Renal cortex interstitium (tissue), 11 donors: ENCODE results near the gene INTS6L. TPM values are rescaled to one million over a fixed set of nuclear protein-coding genes. Genes with fewer than 3 reads are reported as not detected.
A peak's percentile ranks its signal among the peaks of the same experiment; 100 is the strongest.
"Not testable (repeated sequence)": the region's sequence is repeated elsewhere in the genome, so short reads cannot be mapped to it uniquely, and the experiment has no call there.

Source experiments
- DNase-seq, 11 donors: peaks; one replicate each; pipeline ENCODE4 v3.0.0-alpha.2; 2013; ENCODE audit warnings: low read depth in 9 of 11, low spot score in 4 of 11; ENCODE audit errors: extremely low read depth in 1 of 11
- polyA plus RNA-seq, 3 donors: library from polyadenylated mRNA; unstranded; fragments of 120-200 nt; gene quantifications; one replicate each; pipeline ENCODE4 v1.2.1, GENCODE V29; 2013; ENCODE audit not compliant: insufficient read length in 3 of 3

INTS6L gene
- polyA plus RNA-seq, 3 donors, result 21.6 to 27.2 (median 23.3) TPM

DNA sequence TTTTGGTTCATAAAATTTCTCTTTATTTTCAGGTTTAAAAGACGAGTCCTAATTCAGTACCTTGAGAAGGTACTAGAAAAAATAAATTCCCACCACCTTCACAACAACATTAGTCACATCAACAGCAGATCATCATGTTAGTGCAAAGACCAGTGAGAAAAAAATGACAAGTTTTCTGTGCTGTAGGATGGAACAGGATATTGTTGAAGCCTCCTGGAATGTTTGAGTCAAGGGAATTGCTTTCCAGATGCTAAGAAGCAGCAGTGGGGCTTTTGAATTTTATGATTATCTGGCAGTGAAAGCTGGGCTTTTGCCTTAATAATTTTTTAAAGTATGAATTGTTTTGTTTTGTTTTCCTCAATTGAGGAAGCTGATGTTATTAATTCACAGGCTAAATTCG lies 61.0 kb downstream of the INTS6L start:
- no peak for DNase-seq

DNA sequence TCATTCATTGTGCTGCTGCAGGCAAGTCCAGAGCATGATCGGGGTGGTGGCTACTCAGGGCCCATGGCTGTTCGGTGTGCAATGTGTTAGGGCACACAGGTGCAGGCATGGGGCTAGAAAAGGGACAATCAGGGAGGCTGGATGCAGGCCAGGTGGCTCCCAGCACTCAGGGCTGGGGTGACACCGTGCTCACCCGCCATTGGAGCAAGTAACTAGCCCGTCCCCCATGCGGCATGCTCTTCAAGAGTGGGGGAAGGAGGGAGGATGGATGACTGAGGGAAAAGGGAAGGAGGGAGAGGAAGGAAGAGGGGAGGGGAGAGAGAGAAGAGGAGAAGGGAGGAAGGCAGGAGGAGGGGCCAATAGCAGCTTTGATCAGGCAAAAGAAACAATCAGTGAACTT lies 64.7 kb downstream of the INTS6L start:
- DNase-seq, result no peak

DNA sequence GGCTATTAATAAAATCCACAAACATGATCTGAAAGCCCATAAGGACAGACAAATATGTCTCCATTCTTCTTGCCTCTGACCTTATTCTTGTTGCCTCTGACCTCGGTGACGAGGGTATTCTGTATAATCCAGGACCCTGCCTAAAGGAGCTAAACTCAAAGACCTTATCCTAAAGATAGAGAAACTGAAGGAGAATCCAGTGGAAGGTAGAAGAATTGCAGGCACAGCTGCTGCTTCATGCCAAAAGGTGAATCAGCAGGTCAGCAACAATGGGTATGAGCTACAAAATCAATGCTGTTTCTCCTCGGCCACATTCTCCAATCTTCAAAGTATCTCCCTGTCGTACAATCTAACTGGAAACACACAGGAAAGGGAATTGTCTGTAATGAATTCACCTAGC lies 71.4 kb downstream of the INTS6L start:
- no peak for DNase-seq

- not testable (repeated sequence) for DNase-seq
Measured at GRCh38 chrX:135594049-135594448, 73.6 kb downstream of the INTS6L start.

- DNase-seq, result not testable (repeated sequence)
Measured at GRCh38 chrX:135594453-135594852, 74.0 kb downstream of the INTS6L start.

GRCh38 chrX:135595543-135595942 lies 75.1 kb downstream of the INTS6L start:
- DNase-seq, result no peak

GRCh38 chrX:135596495-135596894 lies 76.0 kb downstream of the INTS6L start:
- DNase-seq, result peak in 8 of 11 donors; percentile 1 to 25 (median 4)

GRCh38 chrX:135605906-135606305 lies 85.4 kb downstream of the INTS6L start:
- DNase-seq, result no peak

DNA sequence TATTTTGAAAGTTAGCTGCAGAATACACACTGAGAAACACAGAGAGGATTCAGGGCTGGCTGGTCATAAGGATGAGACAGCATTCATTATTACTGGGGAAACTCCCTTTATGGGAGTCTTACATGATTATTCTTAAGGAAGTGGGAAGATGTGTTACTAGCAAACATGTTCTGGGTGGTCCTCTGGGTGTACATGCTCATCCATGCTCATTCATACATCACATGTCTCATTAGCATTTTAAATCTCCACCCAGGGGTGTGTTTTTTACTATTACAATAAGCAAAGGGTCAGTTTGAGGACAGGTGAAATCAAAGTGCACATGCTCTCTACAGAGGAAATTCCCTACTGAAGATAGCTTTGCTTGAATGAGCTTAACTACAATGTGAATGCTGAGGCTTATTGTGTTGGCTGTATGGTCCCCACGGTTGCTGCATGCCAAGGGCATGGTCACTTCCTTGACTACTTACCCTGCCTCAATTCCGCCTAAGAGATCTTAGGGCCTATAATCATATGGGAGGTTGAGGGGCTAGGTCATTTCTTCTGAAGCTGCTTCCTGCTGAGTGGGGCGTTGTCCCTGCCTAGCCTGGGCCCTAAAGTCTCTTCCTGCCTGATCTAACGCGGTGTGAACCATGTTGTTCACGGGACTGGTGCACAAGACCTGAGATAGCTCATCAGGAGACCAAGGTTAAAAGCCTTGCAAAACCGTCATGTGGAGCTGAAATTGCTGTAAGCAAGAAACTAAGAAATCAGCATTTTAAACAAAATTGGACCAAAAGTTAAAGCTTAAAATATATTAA lies 104.1 kb downstream of the INTS6L start:
- DNase-seq, result not testable (repeated sequence)

DNA sequence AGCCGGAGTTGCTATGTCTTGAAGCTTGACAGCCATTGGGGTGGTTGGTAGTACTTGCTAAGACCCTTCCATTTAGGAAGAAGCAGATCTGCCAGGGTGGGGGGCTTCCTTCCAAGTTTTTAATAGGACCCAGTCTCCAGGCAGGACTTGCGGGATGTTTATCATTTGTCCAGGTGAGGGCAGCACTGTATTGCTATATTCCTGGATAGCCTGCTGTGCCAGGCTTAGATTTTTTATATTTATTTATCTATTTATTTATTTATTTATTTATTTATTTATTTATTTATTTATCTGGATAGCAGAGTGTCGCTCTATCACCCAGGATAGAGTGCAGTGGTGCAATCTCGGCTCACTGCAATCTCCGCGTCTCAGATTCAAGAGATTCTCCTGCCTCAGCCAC lies 105.5 kb downstream of the INTS6L start:
- peak in 2 of 11 donors; percentile 1 to 11 for DNase-seq

GRCh38 chrX:135629342-135629741 lies 108.9 kb downstream of the INTS6L start:
- DNase-seq, result no peak

Other genes starting within 250 kb of the INTS6L start
- gene ETDC, start 211.2 kb upstream of the INTS6L start, polyA plus RNA-seq, result not detected
- gene ZNF75D, start 176.6 kb upstream of the INTS6L start, polyA plus RNA-seq, result 10 to 100 TPM; 17.7 to 21.2 (median 19.4) TPM
- 10 to 100 TPM; 11.6 to 14.9 (median 13.8) TPM for gene ZNF449, start 175.9 kb upstream of the INTS6L start, polyA plus RNA-seq
- 10 to 100 TPM; 10.1 to 11.2 (median 10.8) TPM for gene SMIM10L2A, start 98.7 kb upstream of the INTS6L start, polyA plus RNA-seq
- gene CT45A1, start 193.0 kb downstream of the INTS6L start, polyA plus RNA-seq, result not detected
- gene CT45A3, start 247.5 kb downstream of the INTS6L start, polyA plus RNA-seq, result not detected